GM19099 (cell line): ENCODE results near the gene PUM2.
A peak's percentile ranks its signal among the peaks of the same experiment; 100 is the strongest.

Experiments
- POLR2A ChIP-seq: IDR thresholded peaks from 3 replicates; pipeline ENCODE4 v1.6.1; 2011; ENCODE audit warnings: low read depth; ENCODE audit not compliant: insufficient read length; ENCODE audit errors: extremely low read depth

The PUM2 gene

GRCh38 chr2:20350753-20351554 is at the start of gene PUM2:
TSS of gene PUM2 (minus strand) at chr2:20350844. CDS start at chr2:20327360, 23,484 bp downstream.
- TF ChIP-seq POLR2A: peak; percentile 94

- no peak for TF ChIP-seq POLR2A
Measured at GRCh38 chr2:20400306-20400705, 49.7 kb upstream of the PUM2 start.

- no peak for TF ChIP-seq POLR2A
Measured at GRCh38 chr2:20398956-20399567, 48.4 kb upstream of the PUM2 start.

- TF ChIP-seq POLR2A: no peak
Measured at GRCh38 chr2:20397811-20398447, 47.3 kb upstream of the PUM2 start.

GRCh38 chr2:20396356-20397000 is 45.8 kb upstream of the PUM2 start:
- no peak for TF ChIP-seq POLR2A

GRCh38 chr2:20393986-20394385 is 43.3 kb upstream of the PUM2 start:
- no peak for TF ChIP-seq POLR2A

GRCh38 chr2:20391951-20392699 is 41.5 kb upstream of the PUM2 start:
- TF ChIP-seq POLR2A: no peak

GRCh38 chr2:20390524-20391123 is 40.0 kb upstream of the PUM2 start:
- TF ChIP-seq POLR2A: no peak

- TF ChIP-seq POLR2A: no peak
Measured at GRCh38 chr2:20384953-20385352, 34.3 kb upstream of the PUM2 start.

- TF ChIP-seq POLR2A: no peak
Measured at GRCh38 chr2:20382965-20383810, 32.5 kb upstream of the PUM2 start.

GRCh38 chr2:20381457-20381856 is 30.8 kb upstream of the PUM2 start:
- no peak for TF ChIP-seq POLR2A

- no peak for TF ChIP-seq POLR2A
Measured at GRCh38 chr2:20378891-20379519, 28.4 kb upstream of the PUM2 start.

- TF ChIP-seq POLR2A: no peak
Measured at GRCh38 chr2:20378341-20378740, 27.7 kb upstream of the PUM2 start.

GRCh38 chr2:20377741-20378140 is 27.1 kb upstream of the PUM2 start:
- no peak for TF ChIP-seq POLR2A
